Glutamatergic neuron (in vitro differentiated cells): ENCODE results near the gene PSENEN. TPM values are rescaled to one million over a fixed set of nuclear protein-coding genes. Genes with fewer than 3 reads are reported as not detected.

ENCODE experiments used
- DNase-seq: peaks from one replicate; pipeline ENCODE4 v3.0.0; 2022
- H3K27ac Mint-ChIP-seq: one replicate; pipeline ENCODE4 v1.8.0; 2020; ENCODE audit warnings: mild to moderate bottlenecking, mixed read lengths, inconsistent platforms; ENCODE audit not compliant: unreplicated experiment
- H3K27me3 Mint-ChIP-seq: one replicate; pipeline ENCODE4 v1.8.0; 2020; ENCODE audit warnings: mild to moderate bottlenecking, moderate library complexity, mixed read lengths, inconsistent platforms; ENCODE audit not compliant: unreplicated experiment
- H3K36me3 Mint-ChIP-seq: one replicate; pipeline ENCODE4 v1.8.0; 2020; ENCODE audit warnings: mild to moderate bottlenecking, mixed read lengths, inconsistent platforms; ENCODE audit not compliant: unreplicated experiment
- H3K4me1 Mint-ChIP-seq: one replicate; pipeline ENCODE4 v1.8.0; 2020; ENCODE audit warnings: mild to moderate bottlenecking, low read depth, mixed read lengths, inconsistent platforms; ENCODE audit not compliant: unreplicated experiment
- H3K4me3 Mint-ChIP-seq: one replicate; pipeline ENCODE4 v1.8.0; 2020; ENCODE audit warnings: mild to moderate bottlenecking, mixed read lengths, inconsistent platforms; ENCODE audit not compliant: unreplicated experiment
- H3K9me3 Mint-ChIP-seq: one replicate; pipeline ENCODE4 v1.8.0; 2020; ENCODE audit warnings: mild to moderate bottlenecking, moderate library complexity, mixed read lengths, inconsistent platforms; ENCODE audit not compliant: unreplicated experiment
- CTCF ChIP-seq: fragments of 200-600 bp; sonication (generic); IDR thresholded peaks from one replicate; pipeline ENCODE4 v1.5.0; 2021; ENCODE audit not compliant: partially characterized antibody, unreplicated experiment
- total RNA-seq: library from RNA; stranded (reverse); fragmentation: NEBNext Ultra II Directional; extraction: Animal tissue kit (Norgen Biotek cat#: 25700); gene quantifications from one replicate; pipeline ENCODE4 v1.2.1, GENCODE V29; 2021; ENCODE audit not compliant: unreplicated experiment

Gene PSENEN
- total RNA-seq, 1 donor from 2014 or later, result 109 TPM

DNA sequence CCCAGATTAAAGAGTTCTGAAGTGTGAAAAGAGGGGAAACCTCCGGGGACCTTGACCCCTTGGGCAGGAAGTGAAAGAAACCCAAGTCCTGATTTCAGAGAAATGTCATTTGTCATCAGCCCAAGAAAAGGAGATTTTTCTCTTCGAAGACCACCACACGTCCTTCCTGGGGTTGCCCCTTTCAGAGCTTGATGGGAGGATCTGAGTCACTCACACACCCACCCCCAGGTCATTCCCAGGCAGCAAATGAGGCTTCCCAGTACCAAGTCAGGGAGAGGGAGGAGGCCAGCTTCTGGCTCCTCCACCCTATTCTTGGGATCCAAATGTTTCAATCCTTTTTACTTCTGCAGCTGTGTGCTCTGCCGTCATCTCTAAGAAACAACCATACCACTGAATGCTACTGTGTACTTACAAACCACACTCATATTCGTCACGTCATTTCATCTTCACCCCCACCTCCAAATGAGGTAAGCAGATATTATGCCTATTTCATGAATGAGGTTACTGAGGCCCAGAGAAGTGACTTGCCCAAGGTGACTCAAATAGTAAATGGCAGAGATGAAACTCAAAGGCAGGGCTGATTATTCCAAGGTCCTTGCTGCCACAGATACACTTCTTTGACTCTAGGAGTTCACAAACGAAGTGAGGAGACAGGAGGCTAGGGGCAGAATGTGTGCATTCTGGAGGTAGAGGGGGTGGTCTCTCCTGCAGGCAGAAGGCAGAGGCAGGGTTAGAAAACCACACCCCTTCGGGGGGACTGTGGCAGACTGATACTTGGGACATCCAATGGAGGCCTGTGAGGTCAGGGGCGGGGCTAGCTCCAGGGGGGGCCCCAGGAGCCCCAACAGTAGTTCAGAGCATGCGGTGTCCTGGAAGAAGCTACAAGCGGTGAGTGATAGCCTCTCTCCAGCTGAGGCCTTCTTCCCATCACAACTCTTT, 32.6 kb upstream of the PSENEN start:
- Mint-ChIP-seq H3K9me3 (peaks cover 6% of the 10 kb centered on the region), H3K27me3 (peaks cover 10% of the 10 kb centered on the region), H3K4me3 (no peak overlapping the region), H3K27ac (no peak overlapping the region), H3K36me3 (no peaks in the 10 kb centered on the region), H3K4me1 (peaks cover 11% of the 10 kb centered on the region)
- DNase-seq, result no peak
- TF ChIP-seq CTCF, result no peak

DNA sequence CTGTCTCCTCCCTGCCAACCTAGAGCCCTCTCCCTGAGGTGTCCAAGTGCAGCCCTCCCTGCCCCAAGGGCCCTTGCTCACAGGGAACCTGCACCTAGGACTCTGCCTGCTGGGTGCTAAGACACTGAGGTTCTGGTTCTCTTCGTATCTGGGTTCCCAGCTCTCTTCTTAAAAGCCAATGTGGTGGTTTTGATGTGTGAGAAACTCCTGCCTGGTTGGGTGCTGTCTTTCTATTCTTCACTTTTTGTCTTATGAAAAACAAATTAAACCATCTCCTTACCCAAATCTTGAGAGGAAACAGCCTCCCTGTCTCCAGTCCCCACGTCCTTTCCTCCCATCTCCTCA, 32.0 kb upstream of the PSENEN start:
- Mint-ChIP-seq H3K4me3 (no peak overlapping the region), H3K27ac (no peak overlapping the region), H3K9me3 (peaks cover 6% of the 10 kb centered on the region), H3K27me3 (peaks cover 10% of the 10 kb centered on the region), H3K4me1 (peaks cover 11% of the 10 kb centered on the region), H3K36me3 (no peaks in the 10 kb centered on the region)
- DNase-seq, result no peak
- TF ChIP-seq CTCF, result no peak

DNA sequence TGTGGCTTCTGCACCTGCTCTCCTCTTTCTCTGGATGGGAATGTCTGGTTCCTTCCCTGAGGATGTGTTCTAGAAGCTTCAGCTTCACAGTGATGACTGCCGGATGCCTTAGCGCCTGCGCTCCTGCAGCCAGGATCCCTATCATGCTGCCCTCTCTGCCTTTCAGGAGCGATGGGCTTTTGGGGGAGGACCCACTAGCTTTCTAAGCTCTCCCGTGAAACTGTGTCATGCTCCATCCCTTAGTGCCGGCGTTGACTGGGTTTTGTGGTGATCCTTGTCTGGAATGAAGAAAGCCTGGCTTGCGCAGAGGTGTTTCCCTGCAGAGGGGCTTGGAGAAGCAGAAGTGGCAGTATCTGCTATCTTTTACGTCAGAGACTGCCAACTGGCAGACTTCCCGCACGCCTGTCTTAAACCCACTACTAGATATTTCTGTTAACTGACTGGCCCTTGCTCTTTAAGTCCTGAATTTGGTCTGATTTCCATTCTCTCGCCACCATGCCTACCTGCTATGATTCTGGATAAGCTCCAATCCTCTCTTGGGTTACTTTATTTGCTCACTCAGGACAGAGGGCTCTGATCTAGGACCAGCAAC, 31.5 kb upstream of the PSENEN start:
- Mint-ChIP-seq H3K27me3 (peaks cover 9% of the 10 kb centered on the region), H3K9me3 (peaks cover 4% of the 10 kb centered on the region), H3K4me3 (no peak overlapping the region), H3K27ac (no peak overlapping the region), H3K4me1 (peaks cover 11% of the 10 kb centered on the region), H3K36me3 (no peaks in the 10 kb centered on the region)
- TF ChIP-seq CTCF, result no peak
- DNase-seq, result no peak

DNA sequence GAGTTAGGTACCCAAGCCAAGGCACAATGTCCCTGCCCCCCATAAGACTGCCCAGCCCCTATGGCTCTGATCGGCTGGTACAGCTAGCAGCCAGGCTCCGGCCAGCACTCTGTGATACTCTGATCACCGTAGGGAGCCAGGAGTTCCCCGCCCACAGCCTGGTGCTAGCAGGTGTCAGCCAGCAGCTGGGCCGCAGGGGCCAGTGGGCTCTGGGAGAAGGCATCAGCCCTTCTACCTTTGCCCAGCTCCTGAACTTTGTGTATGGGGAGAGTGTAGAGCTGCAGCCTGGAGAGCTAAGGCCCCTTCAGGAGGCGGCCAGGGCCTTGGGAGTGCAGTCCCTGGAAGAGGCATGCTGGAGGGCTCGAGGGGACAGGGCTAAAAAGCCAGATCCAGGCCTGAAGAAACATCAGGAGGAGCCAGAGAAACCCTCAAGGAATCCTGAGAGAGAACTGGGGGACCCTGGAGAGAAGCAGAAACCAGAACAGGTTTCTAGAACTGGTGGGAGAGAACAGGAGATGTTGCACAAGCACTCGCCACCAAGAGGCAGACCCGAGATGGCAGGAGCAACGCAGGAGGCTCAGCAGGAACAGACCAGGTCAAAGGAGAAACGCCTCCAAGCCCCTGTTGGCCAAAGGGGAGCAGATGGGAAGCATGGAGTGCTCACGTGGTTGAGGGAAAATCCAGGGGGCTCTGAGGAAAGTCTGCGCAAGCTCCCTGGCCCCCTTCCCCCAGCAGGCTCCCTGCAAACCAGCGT, 30.7 kb upstream of the PSENEN start:
- H3K27ac Mint-ChIP-seq, result no peak overlapping the region
- no peak for TF ChIP-seq CTCF
- H3K36me3 Mint-ChIP-seq, result no peaks in the 10 kb centered on the region
- no peak for DNase-seq
- peaks cover 14% of the 10 kb centered on the region for H3K4me1 Mint-ChIP-seq
- H3K4me3 Mint-ChIP-seq, result peak overlapping the region; percentile 76
- peaks cover 4% of the 10 kb centered on the region for H3K9me3 Mint-ChIP-seq
- H3K27me3 Mint-ChIP-seq, result peaks cover 9% of the 10 kb centered on the region
